Glutamatergic neuron (in vitro differentiated cells): ENCODE measurements around the gene TPO. TPM values are rescaled to one million over a fixed set of nuclear protein-coding genes. Genes with fewer than 3 reads are reported as not detected.

Source experiments
- DNase-seq: peaks from one replicate; pipeline ENCODE4 v3.0.0; 2022
- H3K27ac Mint-ChIP-seq: one replicate; pipeline ENCODE4 v1.8.0; 2020; ENCODE audit warnings: mild to moderate bottlenecking, mixed read lengths, inconsistent platforms; ENCODE audit not compliant: unreplicated experiment
- H3K27me3 Mint-ChIP-seq: one replicate; pipeline ENCODE4 v1.8.0; 2020; ENCODE audit warnings: mild to moderate bottlenecking, moderate library complexity, mixed read lengths, inconsistent platforms; ENCODE audit not compliant: unreplicated experiment
- H3K36me3 Mint-ChIP-seq: one replicate; pipeline ENCODE4 v1.8.0; 2020; ENCODE audit warnings: mild to moderate bottlenecking, mixed read lengths, inconsistent platforms; ENCODE audit not compliant: unreplicated experiment
- H3K4me1 Mint-ChIP-seq: one replicate; pipeline ENCODE4 v1.8.0; 2020; ENCODE audit warnings: mild to moderate bottlenecking, low read depth, mixed read lengths, inconsistent platforms; ENCODE audit not compliant: unreplicated experiment
- H3K4me3 Mint-ChIP-seq: one replicate; pipeline ENCODE4 v1.8.0; 2020; ENCODE audit warnings: mild to moderate bottlenecking, mixed read lengths, inconsistent platforms; ENCODE audit not compliant: unreplicated experiment
- H3K9me3 Mint-ChIP-seq: one replicate; pipeline ENCODE4 v1.8.0; 2020; ENCODE audit warnings: mild to moderate bottlenecking, moderate library complexity, mixed read lengths, inconsistent platforms; ENCODE audit not compliant: unreplicated experiment
- CTCF ChIP-seq: fragments of 200-600 bp; sonication (generic); IDR thresholded peaks from one replicate; pipeline ENCODE4 v1.5.0; 2021; ENCODE audit not compliant: partially characterized antibody, unreplicated experiment
- total RNA-seq: library from RNA; stranded (reverse); fragmentation: NEBNext Ultra II Directional; extraction: Animal tissue kit (Norgen Biotek cat#: 25700); gene quantifications from one replicate; pipeline ENCODE4 v1.2.1, GENCODE V29; 2021; ENCODE audit not compliant: unreplicated experiment

Gene TPO
- total RNA-seq, 1 donor from 2014 or later = not detected

- H3K36me3 Mint-ChIP-seq = peaks cover 5% of the 10 kb centered on the region
- no peak overlapping the region for H3K4me3 Mint-ChIP-seq
- H3K9me3 Mint-ChIP-seq = peaks cover 2% of the 10 kb centered on the region
- H3K4me1 Mint-ChIP-seq = peaks cover 4% of the 10 kb centered on the region
- H3K27ac Mint-ChIP-seq = no peak overlapping the region
- peaks cover 2% of the 10 kb centered on the region for H3K27me3 Mint-ChIP-seq
- no peak for DNase-seq
- TF ChIP-seq CTCF = no peak
These were observed 99.3 kb downstream of the TPO start for GRCh38 chr2:1512321-1513289.

GRCh38 chr2:1514391-1515072 lies 101.3 kb downstream of the TPO start:
- Mint-ChIP-seq H3K4me1 (peaks cover 15% of the 10 kb centered on the region), H3K27me3 (peaks cover 2% of the 10 kb centered on the region), H3K27ac (no peak overlapping the region), H3K4me3 (no peak overlapping the region), H3K9me3 (peaks cover 2% of the 10 kb centered on the region), H3K36me3 (peaks cover 10% of the 10 kb centered on the region)
- TF ChIP-seq CTCF = no peak
- no peak for DNase-seq

GRCh38 chr2:1515073-1515430 lies 101.8 kb downstream of the TPO start:
- Mint-ChIP-seq H3K27ac (no peak overlapping the region), H3K4me1 (peaks cover 15% of the 10 kb centered on the region), H3K9me3 (peaks cover 2% of the 10 kb centered on the region), H3K36me3 (peaks cover 10% of the 10 kb centered on the region), H3K27me3 (no peaks in the 10 kb centered on the region), H3K4me3 (no peak overlapping the region)
- no peak for DNase-seq
- no peak for TF ChIP-seq CTCF

- H3K4me3 Mint-ChIP-seq = no peak overlapping the region
- H3K27me3 Mint-ChIP-seq = no peaks in the 10 kb centered on the region
- H3K36me3 Mint-ChIP-seq = peaks cover 10% of the 10 kb centered on the region
- no peak for TF ChIP-seq CTCF
- no peak for DNase-seq
- H3K9me3 Mint-ChIP-seq = peaks cover 2% of the 10 kb centered on the region
- H3K27ac Mint-ChIP-seq = no peak overlapping the region
- H3K4me1 Mint-ChIP-seq = peaks cover 15% of the 10 kb centered on the region
These were observed 102.9 kb downstream of the TPO start for GRCh38 chr2:1515986-1516797.
